Liver (tissue), 9 donors: ENCODE results near the gene GPR107. TPM values are rescaled to one million over a fixed set of nuclear protein-coding genes. Genes with fewer than 3 reads are reported as not detected.

ENCODE experiments used
- DNase-seq: peaks from one replicate; pipeline ENCODE4 v3.0.0-alpha.2; 2017; ENCODE audit warnings: low spot score
- H3K27ac ChIP-seq, 2 donors: one replicate each; pipeline ENCODE4 v1.7.0; 2013; ENCODE audit warnings: inconsistent platforms in 2 of 2, low read length in 2 of 2, control low read depth in 1 of 2, low read depth in 1 of 2, mild to moderate bottlenecking in 1 of 2
- H3K27me3 ChIP-seq, 4 donors: one replicate each; pipeline versions ENCODE4 v1.6.1 to v1.7.0; 2013; ENCODE audit warnings: low read length in 3 of 4, inconsistent platforms in 1 of 4, mild to moderate bottlenecking in 1 of 4, moderate library complexity in 1 of 4; ENCODE audit not compliant: control insufficient read depth in 4 of 4, insufficient read depth in 4 of 4
- H3K36me3 ChIP-seq, 4 donors: one replicate each; pipeline versions ENCODE4 v1.6.1 to v1.7.0; 2013; ENCODE audit warnings: low read length in 3 of 4, mild to moderate bottlenecking in 3 of 4, low read depth in 1 of 4, moderate library complexity in 1 of 4; ENCODE audit not compliant: control insufficient read depth in 4 of 4, insufficient read depth in 3 of 4
- H3K4me1 ChIP-seq, 4 donors: one replicate each; pipeline versions ENCODE4 v1.6.1 to v1.7.0; 2013; ENCODE audit warnings: low read length in 3 of 4, mild to moderate bottlenecking in 3 of 4, moderate library complexity in 1 of 4; ENCODE audit not compliant: control insufficient read depth in 4 of 4, insufficient read depth in 4 of 4
- H3K4me3 ChIP-seq, 3 donors: one replicate each; pipeline versions ENCODE4 v1.6.1 to v1.7.0; 2013; ENCODE audit warnings: low read length in 3 of 3, control low read depth in 1 of 3, low read depth in 1 of 3, mild to moderate bottlenecking in 1 of 3
- H3K9ac ChIP-seq, 2 donors: one replicate each; pipeline ENCODE4 v1.7.0; 2013; ENCODE audit warnings: low read length in 2 of 2, mild to moderate bottlenecking in 2 of 2, moderate library complexity in 2 of 2, control low read depth in 1 of 2, low read depth in 1 of 2
- H3K9me3 ChIP-seq, 4 donors: one replicate each; pipeline versions ENCODE4 v1.6.1 to v1.7.0; 2013; ENCODE audit warnings: low read length in 3 of 4; ENCODE audit not compliant: control insufficient read depth in 4 of 4
- ATF3 ChIP-seq: IDR thresholded peaks from 2 replicates; pipeline ENCODE4 v1.6.1; 2016; ENCODE audit warnings: antibody characterized with exemption
- CTCF ChIP-seq: fragments of 150-350 bp; IDR thresholded peaks from 2 replicates; pipeline ENCODE4 v1.5.1; 2017; ENCODE audit warnings: improper control_type of control experiment, low read depth, low read length; ENCODE audit not compliant: missing input control
- EGR1 ChIP-seq, 2 donors: IDR thresholded peaks; 2 replicates each; pipeline ENCODE4 v1.6.1; 2016 to 2018; ENCODE audit warnings: antibody characterized with exemption in 2 of 2, low read depth in 2 of 2
- FOXA1 ChIP-seq: IDR thresholded peaks from 2 replicates; pipeline ENCODE4 v1.6.1; 2016; ENCODE audit warnings: antibody characterized with exemption
- FOXA2 ChIP-seq: IDR thresholded peaks from 2 replicates; pipeline ENCODE4 v1.6.1; 2016; ENCODE audit warnings: antibody characterized with exemption
- GABPA ChIP-seq, 2 donors: IDR thresholded peaks in 1 of 2; conservative IDR thresholded peaks in 1 of 2; 2 replicates each; pipeline ENCODE4 v1.6.1; 2016; ENCODE audit warnings: antibody characterized with exemption in 2 of 2, mild to moderate bottlenecking in 1 of 2, moderate library complexity in 1 of 2
- HNF4A ChIP-seq, 2 donors: conservative IDR thresholded peaks; 2 replicates each; pipeline ENCODE4 v1.6.1; 2016; ENCODE audit warnings: antibody characterized with exemption in 2 of 2, mild to moderate bottlenecking in 2 of 2
- HNF4G ChIP-seq: IDR thresholded peaks from 2 replicates; pipeline ENCODE4 v1.6.1; 2016; ENCODE audit warnings: antibody characterized with exemption
- JUND ChIP-seq, 2 donors: IDR thresholded peaks; 2 replicates each; pipeline ENCODE4 v1.6.1; 2016; ENCODE audit warnings: antibody characterized with exemption in 2 of 2
- MAX ChIP-seq: IDR thresholded peaks from 2 replicates; pipeline ENCODE4 v1.6.1; 2016; ENCODE audit warnings: antibody characterized with exemption
- NR2F2 ChIP-seq: IDR thresholded peaks from 2 replicates; pipeline ENCODE4 v1.6.1; 2016; ENCODE audit warnings: antibody characterized with exemption
- RAD21 ChIP-seq, 2 donors: IDR thresholded peaks; 2 replicates each; pipeline ENCODE4 v1.6.1; 2016; ENCODE audit warnings: antibody characterized with exemption in 2 of 2, mild to moderate bottlenecking in 2 of 2
- REST ChIP-seq: IDR thresholded peaks from 2 replicates; pipeline ENCODE4 v1.6.1; 2016; ENCODE audit warnings: antibody characterized with exemption, mild to moderate bottlenecking
- RXRA ChIP-seq, 2 donors: IDR thresholded peaks; 2 replicates each; pipeline ENCODE4 v1.6.1; 2017 to 2018; ENCODE audit warnings: antibody characterized with exemption in 2 of 2, mild to moderate bottlenecking in 1 of 2
- SP1 ChIP-seq: IDR thresholded peaks from 2 replicates; pipeline ENCODE4 v1.6.1; 2018; ENCODE audit warnings: antibody characterized with exemption, mild to moderate bottlenecking
- TAF1 ChIP-seq: conservative IDR thresholded peaks from 2 replicates; pipeline ENCODE4 v1.6.1; 2016; ENCODE audit warnings: antibody characterized with exemption, mild to moderate bottlenecking
- YY1 ChIP-seq: IDR thresholded peaks from 2 replicates; pipeline ENCODE4 v1.6.1; 2016; ENCODE audit warnings: antibody characterized with exemption, mild to moderate bottlenecking
- ZBTB33 ChIP-seq: IDR thresholded peaks from 2 replicates; pipeline ENCODE4 v1.6.1; 2016; ENCODE audit warnings: antibody characterized with exemption
- WGBS: extraction: QIAGEN DNeasy Blood & Tissue Kit; methylation state at CpG from one replicate; pipeline ENCODE4 v1.1.7; 2013; 5-methylcytosine and 5-hydroxymethylcytosine counted together
- polyA plus RNA-seq, 2 donors: library from polyadenylated mRNA; stranded (reverse) in 1 of 2; unstranded in 1 of 2; fragments of 200-250 nt in 1 of 2; fragments of >200 nt in 1 of 2; fragmentation: Nextera tagmentation in 1 of 2; extraction: Ambion mirVana in 1 of 2; gene quantifications; one replicate each; pipeline versions ENCODE4 v1.2.1 to v1.2.3, GENCODE V29; 2013 to 2015
- total RNA-seq, 2 donors: library from RNA; depleted of rRNA; stranded (reverse); fragments of >200 nt; gene quantifications; one replicate each; pipeline ENCODE4 v1.2.3, GENCODE V29; 2014
- donor health status: healthy.
- donor health status: healthy.
- donor health status: healthy.
- donor health status: healthy.
- donor health status: healthy.

Gene GPR107
- total and polyA plus RNA-seq, 4 donors: 3.8 to 17.2 (median 11.4) TPM

GRCh38 chr9:130187523-130187846 lies 133.8 kb downstream of the GPR107 start:
- H3K27ac ChIP-seq: no peak overlapping the region

More at GRCh38 chr9:130187523-130187846, 133.8 kb downstream of the GPR107 start:
- Histone ChIP-seq H3K9ac (no peak overlapping the region), H3K4me1 (no peaks in the 10 kb centered on the region), H3K27me3 (no peaks in the 10 kb centered on the region), H3K36me3 (no peaks in the 10 kb centered on the region), H3K9me3 (no peaks in the 10 kb centered on the region), H3K4me3 (no peak overlapping the region)
- WGBS: 71% methylated on average over 9 of the region's 9 CpGs
- TF ChIP-seq RXRA (IDR thresholded peaks at IDR 0.05) (no peak), YY1 (no peak), NR2F2 (no peak), RAD21 (IDR thresholded peaks at IDR 0.05) (no peak), MAX (no peak), GABPA (IDR thresholded peaks at IDR 0.05 in 1 of 2, conservative IDR thresholded peaks at IDR 0.05 in 1 of 2) (no peak), CTCF (no peak), ATF3 (no peak), JUND (IDR thresholded peaks at IDR 0.05) (no peak), TAF1 (no peak), FOXA1 (no peak), ZBTB33 (no peak), REST (no peak), FOXA2 (no peak), EGR1 (IDR thresholded peaks at IDR 0.05; ENCODE audit: low read depth in 2 of 2) (no peak), HNF4A (conservative IDR thresholded peaks at IDR 0.05) (no peak), SP1 (no peak), HNF4G (no peak)
- no peak for DNase-seq
